HL-60/S4 (cell line): Measurements from ENCODE around the gene DLG2.

Source experiments
- in situ Hi-C: fragments of 300-500 bp; cut with MboI; formaldehyde crosslinking; loops from 2 replicates; pipeline ENCODE4 v1.14.3; 2022; ENCODE audit warnings: low sequenced_read_pairs

The DLG2 gene

GRCh38 chr11:85647078-85647477 is 19.9 kb upstream of the DLG2 start:
- in situ Hi-C loops = no loop called here

GRCh38 chr11:85643191-85643614 is 16.1 kb upstream of the DLG2 start:
- in situ Hi-C loops = no loop called here

- in situ Hi-C loops = no loop called here
These were observed 7.6 kb upstream of the DLG2 start for GRCh38 chr11:85634747-85635146.

- in situ Hi-C loops = no loop called here
These were observed 1.7 kb upstream of the DLG2 start for GRCh38 chr11:85628771-85629341.

- in situ Hi-C loops = no loop called here
These were observed 1.0 kb upstream of the DLG2 start, which contains the start of gene TMEM126B for GRCh38 chr11:85627998-85628770. TMEM126B (plus strand) TSS chr11:85628593; CDS start chr11:85628608, 15 bp downstream.

- in situ Hi-C loops = no loop called here
These were observed 648 bp downstream of the DLG2 start for GRCh38 chr11:85626496-85626895.

GRCh38 chr11:85620256-85620655 is 6.9 kb downstream of the DLG2 start:
- in situ Hi-C loops = loop anchor here (25.0 kb wide), 1 partner anchor 592 kb away; no protein-coding TSS in a partner anchor

GRCh38 chr11:85619499-85619898 is 7.6 kb downstream of the DLG2 start:
- in situ Hi-C loops = loop anchor here (25.0 kb wide), 1 partner anchor 593 kb away; no protein-coding TSS in a partner anchor

- in situ Hi-C loops = loop anchor here (25.0 kb wide), 1 partner anchor 601 kb away; no protein-coding TSS in a partner anchor
These were observed 15.5 kb downstream of the DLG2 start for GRCh38 chr11:85611643-85612042.

- in situ Hi-C loops = loop anchor here (25.0 kb wide), 1 partner anchor 603 kb away; no protein-coding TSS in a partner anchor
These were observed 17.9 kb downstream of the DLG2 start for GRCh38 chr11:85609286-85609685.

GRCh38 chr11:85608621-85609020 is 18.5 kb downstream of the DLG2 start:
- in situ Hi-C loops = loop anchor here (25.0 kb wide), 1 partner anchor 604 kb away; no protein-coding TSS in a partner anchor

- in situ Hi-C loops = loop anchor here (25.0 kb wide), 1 partner anchor 606 kb away; no protein-coding TSS in a partner anchor
These were observed 20.9 kb downstream of the DLG2 start for GRCh38 chr11:85606237-85606636.

GRCh38 chr11:85603220-85603619 is 23.9 kb downstream of the DLG2 start:
- in situ Hi-C loops = loop anchor here (25.0 kb wide), 1 partner anchor 609 kb away; no protein-coding TSS in a partner anchor

GRCh38 chr11:85602526-85603213 is 24.5 kb downstream of the DLG2 start:
- in situ Hi-C loops = loop anchor here (25.0 kb wide), 1 partner anchor 610 kb away; no protein-coding TSS in a partner anchor

GRCh38 chr11:85599083-85599482 is 28.1 kb downstream of the DLG2 start:
- in situ Hi-C loops = no loop called here

- in situ Hi-C loops = no loop called here
These were observed 30.3 kb downstream of the DLG2 start for GRCh38 chr11:85596886-85597285.

GRCh38 chr11:85595285-85595884 is 31.8 kb downstream of the DLG2 start:
- in situ Hi-C loops = no loop called here

GRCh38 chr11:85590848-85591483 is 36.2 kb downstream of the DLG2 start:
- in situ Hi-C loops = no loop called here

GRCh38 chr11:85589373-85589772 is 37.8 kb downstream of the DLG2 start:
- in situ Hi-C loops = no loop called here

GRCh38 chr11:85582111-85582510 is 45.0 kb downstream of the DLG2 start:
- in situ Hi-C loops = no loop called here
